Right lobe of liver (tissue), 6 donors: ENCODE results near the gene SYNGR2. TPM values are rescaled to one million over a fixed set of nuclear protein-coding genes. Genes with fewer than 3 reads are reported as not detected.

ENCODE experiments used
- ATAC-seq, 4 donors: fragments of 200-7000 bp; cut with Tn5 transposase; one replicate each; pipeline ENCODE4 v1.9.1; 2020; ENCODE audit warnings: mild to moderate bottlenecking in 4 of 4, moderate library complexity in 4 of 4
- DNase-seq, 3 donors: peaks; one replicate each; pipeline ENCODE4 v3.0.0-alpha.2; 2020
- H3K27ac ChIP-seq, 3 donors: fragments of 200-600 bp; one replicate each; pipeline ENCODE4 v1.8.0; 2022
- H3K27me3 ChIP-seq, 2 donors: fragments of 200-600 bp; one replicate each; pipeline ENCODE4 v1.8.0; 2022
- H3K36me3 ChIP-seq, 4 donors: fragments of 200-600 bp; sonication (generic) in 1 of 4; one replicate each; pipeline versions ENCODE4 v1.5.1 to v1.8.0; 2017 to 2022; ENCODE audit warnings: control low read depth in 1 of 4
- H3K4me1 ChIP-seq, 4 donors: fragments of 200-600 bp; sonication (generic) in 1 of 4; one replicate each; pipeline versions ENCODE4 v1.5.1 to v1.8.0; 2017 to 2022; ENCODE audit warnings: control low read depth in 1 of 4
- H3K4me3 ChIP-seq, 3 donors: fragments of 200-600 bp; one replicate each; pipeline ENCODE4 v1.8.0; 2022
- H3K9me3 ChIP-seq, 4 donors: fragments of 200-600 bp; sonication (generic) in 1 of 4; one replicate each; pipeline versions ENCODE4 v1.5.1 to v1.8.0; 2017 to 2022; ENCODE audit warnings: control low read depth in 1 of 4
- CTCF ChIP-seq, 4 donors: fragments of 200-600 bp in 3 of 4; fragments of 450-650 bp in 1 of 4; IDR thresholded peaks; one replicate each; pipeline versions ENCODE4 v1.5.1 to v1.8.0; 2016 to 2022; ENCODE audit warnings: antibody characterized with exemption in 4 of 4, mild to moderate bottlenecking in 2 of 4
- POLR2A ChIP-seq: fragments of 450-650 bp; IDR thresholded peaks from one replicate; pipeline ENCODE4 v1.6.1; 2017; ENCODE audit warnings: antibody characterized with exemption, mild to moderate bottlenecking
- WGBS: methylation state at CpG from one replicate; pipeline ENCODE4 v1.1.6; 2018; ENCODE audit warnings: low coverage, low lambda C conversion rate; ENCODE audit not compliant: insufficient coverage; ENCODE audit errors: missing lambda C conversion rate; 5-methylcytosine and 5-hydroxymethylcytosine counted together
- intact Hi-C, 2 donors: fragments of 100-400 bp; cut with DNase I; formaldehyde crosslinking; loops; one replicate each; pipeline versions ENCODE4 v1.11.2 to v1.14.1; 2022
- small RNA-seq, 2 experiments: library from RNA; depleted of rRNA; stranded (forward); fragments of <200 nt; gene quantifications; one replicate each; pipeline ENCODE3, GENCODE V24; 2016
- total RNA-seq, 6 experiments: library from RNA; depleted of rRNA in 2 of 6; stranded (reverse); fragments of >200 nt in 2 of 6; fragmentation: NEBNext Ultra II Directional in 3 of 6; extraction: Animal tissue kit (Norgen Biotek cat#: 25700) in 3 of 6; gene quantifications; one replicate each; pipeline versions ENCODE4 v1.1.0 to v1.2.4, GENCODE V29; 2016 to 2023
- donor health status: DM: no; HTN: yes; CAD: no.
- donor health status: DM: no; HTN: no; CAD: no.
- donor health status: DM: no; HTN: no; CAD: no.
- donor health status: DM: no; HTN: yes; CAD: no.
- donor health status: DM: no; HTN: yes; CAD: no.

SYNGR2 gene
- total RNA-seq, 6 experiments from 2014 or later, result 43.3 to 55.8 (median 50.4) TPM

- Histone ChIP-seq H3K27me3 (no peaks in the 10 kb centered on the region), H3K27ac (no peak overlapping the region), H3K4me1 (peaks cover 0 to 4% (median 0%) of the 10 kb centered on the region in 4 donors), H3K9me3 (no peaks in the 10 kb centered on the region), H3K36me3 (no peaks in the 10 kb centered on the region), H3K4me3 (peak overlapping the region in 2 of 3 donors; percentile 48 to 50)
- ATAC-seq (no peak), DNase-seq (no peak)
- 21% methylated on average over 5 of the region's 5 CpGs for WGBS
- intact Hi-C loops, result no loop called here
- TF ChIP-seq POLR2A, result no peak
- TF ChIP-seq CTCF (IDR thresholded peaks at IDR 0.05), result no peak
Observed at GRCh38 chr17:78214706-78215061, 46.3 kb downstream of the SYNGR2 start.

GRCh38 chr17:78219396-78220150 lies 51.2 kb downstream of the SYNGR2 start:
- H3K4me3 ChIP-seq, result no peak overlapping the region
- H3K4me1 ChIP-seq, result no peaks in the 10 kb centered on the region
- TF ChIP-seq POLR2A (no peak), CTCF (IDR thresholded peaks at IDR 0.05) (no peak)
- 93% methylated on average over 9 of the region's 11 CpGs for WGBS
- no peak overlapping the region for H3K27ac ChIP-seq
- ATAC-seq (no peak), DNase-seq (no peak)
- H3K36me3 ChIP-seq, result no peaks in the 10 kb centered on the region
- H3K27me3 ChIP-seq, result no peaks in the 10 kb centered on the region
- intact Hi-C loops, result no loop called here
- H3K9me3 ChIP-seq, result no peaks in the 10 kb centered on the region

Small RNAs within 50 kb of the gene (small RNA-seq; reads per million reads assigned to genes)
- gene AC087645.1, result 0 reads per million in 2 experiments

Other genes starting within 250 kb of the SYNGR2 start
- 10 to 100 TPM in 1 of 6 experiments, 1 to 10 TPM in 5; 1.9 to 10.6 (median 7.7) TPM for gene TNRC6C, start 209.9 kb upstream of the SYNGR2 start, total RNA-seq
- gene TMC6, start 39.8 kb upstream of the SYNGR2 start, total RNA-seq, result 10 to 100 TPM; 10.9 to 24.7 (median 15.7) TPM
- gene TMC8, start 37.8 kb upstream of the SYNGR2 start, total RNA-seq, result 1 to 10 TPM; 2.4 to 7.2 (median 4.8) TPM
- gene C17orf99, start 22.2 kb upstream of the SYNGR2 start, total RNA-seq, result not detected
- 1 to 10 TPM; 2.1 to 8.3 (median 4.7) TPM for gene TK1, start 18.5 kb downstream of the SYNGR2 start, total RNA-seq
- gene AFMID, start 18.8 kb downstream of the SYNGR2 start, total RNA-seq, result 100 to 1,000 TPM in 5 of 6 experiments, 10 to 100 TPM in 1; 96.6 to 156 (median 142) TPM
- 1 to 10 TPM in 4 of 6 experiments, under 1 TPM in 2; 0.57 to 2.0 (median 1.4) TPM for gene BIRC5, start 45.7 kb downstream of the SYNGR2 start, total RNA-seq
- not detected for gene TMEM235, start 63.0 kb downstream of the SYNGR2 start, total RNA-seq
- gene SOCS3, start 191.5 kb downstream of the SYNGR2 start, total RNA-seq, result 10 to 100 TPM in 4 of 6 experiments, 1 to 10 TPM in 2; 1.2 to 87.3 (median 24.1) TPM
- gene PGS1, start 210.1 kb downstream of the SYNGR2 start, total RNA-seq, result 10 to 100 TPM in 5 of 6 experiments, 1 to 10 TPM in 1; 8.8 to 17.5 (median 13.4) TPM